ENCODE results near the gene PLA2G2C. TPM values are rescaled to one million over a fixed set of nuclear protein-coding genes. Genes with fewer than 3 reads are reported as not detected.

PLA2G2C gene
- total and polyA plus RNA-seq, 2 of the 13 experiments (the other 11 are each of a cell fraction or from before 2014, with no cell fraction given): not detected

DNA sequence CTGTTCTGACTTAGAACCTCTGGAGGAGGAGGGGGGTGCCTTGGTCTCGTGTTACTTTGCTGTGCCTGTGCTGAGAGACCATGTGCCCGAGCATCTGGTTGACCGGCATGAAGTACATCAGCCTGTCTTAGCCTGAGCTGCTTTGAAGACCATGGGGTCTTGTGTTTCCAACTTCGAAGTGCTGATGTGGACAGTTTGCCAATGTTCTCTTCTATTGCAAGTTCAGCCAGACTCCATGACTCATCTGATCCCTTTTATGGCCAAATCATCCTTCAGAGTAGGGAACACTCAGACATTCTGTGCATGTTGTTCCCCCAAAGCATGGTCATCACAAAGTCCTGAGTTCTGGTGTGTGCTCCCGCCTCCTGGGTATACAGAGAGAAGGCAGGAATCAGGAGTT, 6.0 kb upstream of the PLA2G2C start:
- no peak overlapping the region for H3K4me2 ChIP-seq (ENCODE audit: low read depth, low read length)
- ChIA-PET POLR2A (no interaction called here), CTCF (ENCODE audit: low intra/inter-chr PET ratio, low total read pairs) (no interaction called here)
- H3K36me3 ChIP-seq (replicated peaks in 1 of 2; ENCODE audit: control insufficient read depth in 1 of 2, insufficient read depth in 2 of 2, low read length in 2 of 2): no peaks in the 10 kb centered on the region
- no peak for DNase-seq (ENCODE audit: low spot score)
- no peaks in the 10 kb centered on the region for H3K79me2 ChIP-seq (ENCODE audit: insufficient read depth, low read length)
- no peak for ATAC-seq
- in situ Hi-C loops (cut with HindIII; ENCODE audit: extremely low pct_ligation_motif_present, low pct_unique_long_range_greater_than_20kb) (loop anchor here (10.0 kb wide), 1 partner anchor 218 kb away; the partner anchor contains the start of gene PLA2G2A), intact Hi-C loops (cut with micrococcal nuclease; ENCODE audit: unreplicated experiment) (no loop called here)
- TF ChIP-seq AKAP8 (CRISPR knock-in tag; IDR thresholded peaks at IDR 0.05): no peak
- TF ChIP-seq ZNF83 (CRISPR knock-in tag; IDR thresholded peaks at IDR 0.05; ENCODE audit: borderline replicate concordance): no peak
- no peak for TF ChIP-seq ZNF879 (CRISPR knock-in tag; IDR thresholded peaks at IDR 0.05)
- TF ChIP-seq GATAD2A (CRISPR knock-in tag; IDR thresholded peaks at IDR 0.05): no peak
- TF ChIP-seq, protein P1, sequence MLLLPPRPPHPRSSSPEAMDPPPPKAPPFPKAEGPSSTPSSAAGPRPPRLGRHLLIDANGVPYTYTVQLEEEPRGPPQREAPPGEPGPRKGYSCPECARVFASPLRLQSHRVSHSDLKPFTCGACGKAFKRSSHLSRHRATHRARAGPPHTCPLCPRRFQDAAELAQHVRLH (CRISPR knock-in tag; IDR thresholded peaks at IDR 0.05; ENCODE audit: borderline replicate concordance, low read depth): no peak
- TF ChIP-seq GZF1 (CRISPR knock-in tag; IDR thresholded peaks at IDR 0.05): no peak
- no peak for TF ChIP-seq NR3C1 (CRISPR knock-in tag; IDR thresholded peaks at IDR 0.05)
- no peak for TF ChIP-seq IKZF1 (IDR thresholded peaks at IDR 0.05)
- TF ChIP-seq ZSCAN29 (CRISPR knock-in tag; conservative IDR thresholded peaks at IDR 0.05): no peak
- TF ChIP-seq CBFB (CRISPR knock-in tag; IDR thresholded peaks at IDR 0.05): no peak
- no peak for TF ChIP-seq KDM2A (CRISPR knock-in tag; IDR thresholded peaks at IDR 0.05; ENCODE audit: borderline replicate concordance, low read depth)
- no peak for TF ChIP-seq SOX13 (IDR thresholded peaks at IDR 0.05)
- no peak for TF ChIP-seq SOX13 (CRISPR knock-in tag; conservative IDR thresholded peaks at IDR 0.05 in 1 of 2, IDR thresholded peaks at IDR 0.05 in 1 of 2)
- TF ChIP-seq PLRG1 (conservative IDR thresholded peaks at IDR 0.05): no peak
- no peak for TF ChIP-seq SP1 (IDR thresholded peaks at IDR 0.05)
- no peak for TF ChIP-seq SP1 (CRISPR knock-in tag; IDR thresholded peaks at IDR 0.05)
- no peak for TF ChIP-seq ZNF678 (CRISPR knock-in tag; IDR thresholded peaks at IDR 0.05)
- TF ChIP-seq, protein P2, sequence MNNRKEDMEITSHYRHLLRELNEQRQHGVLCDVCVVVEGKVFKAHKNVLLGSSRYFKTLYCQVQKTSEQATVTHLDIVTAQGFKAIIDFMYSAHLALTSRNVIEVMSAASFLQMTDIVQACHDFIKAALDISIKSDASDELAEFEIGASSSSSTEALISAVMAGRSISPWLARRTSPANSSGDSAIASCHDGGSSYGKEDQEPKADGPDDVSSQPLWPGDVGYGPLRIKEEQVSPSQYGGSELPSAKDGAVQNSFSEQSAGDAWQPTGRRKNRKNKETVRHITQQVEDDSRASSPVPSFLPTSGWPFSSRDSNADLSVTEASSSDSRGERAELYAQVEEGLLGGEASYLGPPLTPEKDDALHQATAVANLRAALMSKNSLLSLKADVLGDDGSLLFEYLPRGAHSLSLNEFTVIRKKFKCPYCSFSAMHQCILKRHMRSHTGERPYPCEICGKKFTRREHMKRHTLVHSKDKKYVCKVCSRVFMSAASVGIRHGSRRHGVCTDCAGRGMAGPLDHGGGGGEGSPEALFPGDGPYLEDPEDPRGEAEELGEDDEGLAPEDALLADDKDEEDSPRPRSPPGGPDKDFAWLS (CRISPR knock-in tag; IDR thresholded peaks at IDR 0.05; ENCODE audit: borderline replicate concordance): no peak
- 29% methylated on average over 5 of the region's 5 CpGs for WGBS (ENCODE audit: low lambda C conversion rate)
- no peak overlapping the region for H3K27ac ChIP-seq (ENCODE audit: extremely low read length, insufficient read depth, low read length)
- no peaks in the 10 kb centered on the region for H4K20me1 ChIP-seq (ENCODE audit: insufficient read depth, low read length)
- peaks cover 5% of the 10 kb centered on the region; the same call in 1 of the 2 replicates for H3K4me1 ChIP-seq (ENCODE audit: insufficient read depth, low read length)
- H3K27me3 ChIP-seq (ENCODE audit: control insufficient read depth in 1 of 2, insufficient read depth in 2 of 2, low read length in 2 of 2): peaks cover 2 to 42% of the 10 kb centered on the region in 2 experiments; a peak in 4 of 5 replicates
- no peaks in the 10 kb centered on the region for H3K9me3 ChIP-seq (ENCODE audit: low read length)
- H3K9ac ChIP-seq (ENCODE audit: insufficient read depth, low read depth, low read length): no peak overlapping the region
- no peak for FAIRE-seq
- no peak overlapping the region for H2AFZ ChIP-seq (ENCODE audit: low read length)
- BruUV-seq (replicated peaks): no TSS peak
- no peak overlapping the region for H3K4me3 ChIP-seq (replicated peaks in 1 of 3; ENCODE audit: insufficient read depth in 1 of 3, low read depth in 2 of 3, low read length in 3 of 3)

Measured in HepG2 (cell line).